GM21360 (cell line): ENCODE data around the gene KRT16.
"Not testable (repeated sequence)": the region's sequence is repeated elsewhere in the genome, so short reads cannot be mapped to it uniquely, and the experiment has no call there.

Experiments used
- ATAC-seq: cut with Tn5 transposase; IDR thresholded peaks from one replicate; pipeline ENCODE4 v1.9.1; 2021; ENCODE audit warnings: mild to moderate bottlenecking, moderate library complexity; ENCODE audit not compliant: unreplicated experiment

The KRT16 gene

GRCh38 chr17:41647940-41648410 is 35.4 kb upstream of the KRT16 start:
- no peak for ATAC-seq

DNA sequence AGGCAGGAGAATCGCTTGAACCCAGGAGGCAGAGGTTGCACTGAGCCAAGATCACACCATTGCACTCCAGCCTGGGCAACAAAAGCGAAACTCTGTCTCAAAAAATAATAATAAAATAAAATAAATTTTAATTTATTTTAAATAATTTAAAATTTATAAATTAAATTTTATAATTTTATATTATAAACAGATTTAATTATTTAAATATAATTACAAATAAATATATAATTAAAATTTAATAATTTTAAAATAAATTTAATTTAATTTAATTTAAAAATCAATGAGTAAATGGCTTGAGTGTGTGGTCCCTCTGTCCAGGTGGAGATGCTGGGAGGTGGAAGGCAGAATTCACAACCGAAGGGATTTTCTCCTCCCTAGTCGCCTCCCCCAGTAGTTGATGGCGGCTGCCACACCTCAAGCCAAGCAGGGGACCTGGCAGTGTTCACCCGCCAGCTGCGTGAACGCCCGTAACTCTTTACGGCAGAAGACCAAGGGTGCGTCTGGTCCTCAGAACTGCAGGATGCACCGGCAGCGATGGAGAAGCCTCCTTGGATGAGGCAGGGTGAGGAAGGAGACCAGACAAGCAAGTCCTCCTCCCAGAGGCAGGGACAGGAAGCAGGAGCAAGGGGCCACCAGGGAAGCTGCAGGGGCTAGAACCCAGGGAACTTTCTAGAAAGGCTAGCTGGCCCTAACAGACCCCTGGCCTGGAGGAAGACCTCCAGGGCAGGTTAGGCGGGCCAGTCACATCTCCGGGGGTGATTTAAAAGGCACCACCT is 34.7 kb upstream of the KRT16 start:
- no peak for ATAC-seq

- ATAC-seq: no peak
These were observed 29.9 kb upstream of the KRT16 start for GRCh38 chr17:41642252-41643156.

DNA sequence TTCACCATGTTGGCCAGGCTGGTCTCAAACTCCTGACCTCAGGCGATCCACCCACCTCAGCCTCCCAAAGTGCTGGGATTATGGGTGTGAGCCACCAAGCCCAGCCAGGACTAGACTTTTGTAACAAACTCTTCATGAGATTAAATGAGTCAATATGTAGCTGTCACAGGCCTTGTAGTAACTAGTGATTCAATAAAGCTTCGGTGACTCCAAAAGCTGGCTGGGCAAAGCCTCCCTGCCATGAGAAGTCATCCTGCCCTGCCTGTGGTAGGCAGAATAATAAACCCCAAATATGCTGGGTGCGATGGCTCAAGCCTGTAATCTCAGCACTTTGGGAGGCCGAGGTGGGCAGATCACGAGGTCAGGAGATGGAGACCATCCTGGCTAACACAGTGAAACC is 28.0 kb upstream of the KRT16 start:
- ATAC-seq: not testable (repeated sequence)

DNA sequence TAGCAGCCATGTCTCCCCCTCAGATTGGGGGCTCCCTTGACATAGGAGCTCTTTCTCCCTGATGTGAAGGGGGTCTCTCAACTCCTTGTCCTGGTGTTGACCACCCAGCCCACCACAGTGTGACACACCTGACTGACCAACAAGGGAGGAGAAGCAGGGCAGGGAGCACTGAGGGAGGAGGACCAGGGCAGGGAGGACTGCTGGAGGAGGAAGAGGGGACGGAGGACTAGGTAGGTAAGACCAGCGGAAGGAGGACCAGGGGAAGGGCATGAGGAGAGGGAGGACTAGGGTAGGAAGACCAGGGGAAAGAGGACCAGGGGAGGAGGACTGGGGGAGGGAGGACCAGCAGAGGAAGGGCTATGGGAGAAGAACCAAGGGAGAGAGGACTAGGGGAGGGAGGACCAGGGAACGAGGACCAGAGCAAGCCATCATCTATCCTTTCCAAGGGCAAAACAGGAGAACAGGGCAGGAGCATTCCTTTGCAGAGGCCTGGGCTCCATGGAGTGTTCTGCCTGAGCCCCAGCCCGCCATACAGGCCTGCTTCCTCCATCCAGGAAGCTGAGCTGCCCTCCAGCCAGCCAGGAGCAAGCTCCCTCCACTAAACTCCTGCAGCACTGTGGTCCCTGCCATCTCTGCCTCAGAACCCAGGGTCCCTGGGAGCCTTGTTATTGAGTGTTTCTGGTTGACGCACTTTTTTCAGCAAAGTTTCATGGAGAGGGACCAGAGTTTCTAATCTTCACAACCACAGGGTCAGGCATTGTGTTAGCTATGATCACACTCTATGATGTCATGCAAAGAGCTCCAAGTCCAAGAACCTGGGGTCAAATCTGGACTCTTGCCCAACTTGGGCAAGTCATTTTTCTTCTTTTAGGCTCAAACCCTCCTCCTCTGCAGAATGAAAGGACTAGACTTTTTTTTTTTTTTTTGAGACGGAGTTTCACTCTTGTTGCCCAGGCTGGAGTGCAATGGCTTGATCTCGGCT is 27.2 kb upstream of the KRT16 start:
- ATAC-seq: no peak

DNA sequence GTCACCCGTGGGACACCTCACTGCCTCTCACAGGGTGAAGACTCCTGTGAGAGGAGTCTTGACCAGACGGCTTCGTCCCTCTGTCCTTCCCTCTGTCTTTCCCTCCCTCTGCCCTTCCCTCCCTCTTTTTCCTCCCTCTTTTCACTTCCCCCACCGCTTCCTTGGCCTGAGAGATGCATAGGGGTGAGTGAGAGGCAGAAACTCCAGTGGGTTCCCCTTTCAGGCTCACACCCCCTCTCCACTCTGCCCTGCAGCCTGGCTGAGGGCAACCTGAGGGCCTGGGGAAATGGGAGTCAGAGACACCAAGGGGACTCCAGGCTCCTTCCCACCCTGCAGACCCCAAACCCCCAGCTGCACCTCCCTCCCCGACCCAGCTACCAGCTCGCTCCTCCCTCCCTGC is 26.4 kb upstream of the KRT16 start:
- no peak for ATAC-seq

GRCh38 chr17:41638194-41638593 is 25.6 kb upstream of the KRT16 start:
- no peak for ATAC-seq

GRCh38 chr17:41636652-41637051 is 24.1 kb upstream of the KRT16 start:
- ATAC-seq: no peak

DNA sequence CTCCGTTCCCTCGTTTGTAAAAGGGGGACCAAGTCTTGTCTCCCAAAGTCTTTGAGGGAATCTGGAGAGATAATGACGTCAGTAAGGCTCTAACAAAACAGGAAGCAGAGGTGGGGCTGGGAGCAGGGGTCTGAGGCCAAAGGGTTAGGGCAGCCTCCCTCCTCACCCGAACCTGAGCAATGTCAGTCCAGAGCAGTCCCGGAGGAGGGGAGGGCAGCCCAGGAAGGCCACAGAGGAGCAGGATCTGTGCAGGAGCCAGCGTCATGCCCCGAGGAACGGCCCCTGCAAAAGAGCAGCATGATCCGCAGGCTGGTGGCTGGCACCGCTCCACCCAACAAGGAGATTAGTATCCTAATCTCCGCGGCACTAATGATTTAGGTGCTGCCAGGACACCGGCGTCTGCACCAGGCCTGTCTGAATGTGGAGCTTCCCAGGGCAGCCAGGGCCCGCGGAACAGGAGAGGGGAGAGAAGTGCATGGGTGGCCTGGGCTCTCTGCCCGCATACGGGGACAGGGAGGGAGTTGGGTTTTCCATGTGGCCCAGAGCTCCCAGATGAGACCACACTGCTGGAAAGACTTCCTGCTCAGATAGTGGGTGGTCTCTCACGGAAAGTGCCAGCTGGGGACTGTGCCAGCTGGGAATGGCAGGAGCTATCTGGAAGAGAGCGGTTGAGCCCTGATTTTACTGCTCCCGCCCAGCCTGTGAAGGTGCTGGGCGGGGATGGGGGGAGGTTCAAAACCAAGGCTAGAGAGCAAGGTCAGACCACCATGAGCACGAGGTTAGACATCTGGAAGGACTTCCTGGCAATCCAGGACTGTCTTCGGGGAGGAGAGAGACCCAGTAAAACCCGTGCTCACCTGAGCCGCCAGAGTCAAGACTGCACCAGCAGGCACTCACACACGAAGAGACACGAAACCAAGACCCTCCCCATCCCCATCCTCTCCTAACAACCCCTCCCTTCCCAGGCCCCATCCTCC is 22.8 kb upstream of the KRT16 start:
- ATAC-seq: no peak

GRCh38 chr17:41634639-41635038 is 22.1 kb upstream of the KRT16 start:
- no peak for ATAC-seq

DNA sequence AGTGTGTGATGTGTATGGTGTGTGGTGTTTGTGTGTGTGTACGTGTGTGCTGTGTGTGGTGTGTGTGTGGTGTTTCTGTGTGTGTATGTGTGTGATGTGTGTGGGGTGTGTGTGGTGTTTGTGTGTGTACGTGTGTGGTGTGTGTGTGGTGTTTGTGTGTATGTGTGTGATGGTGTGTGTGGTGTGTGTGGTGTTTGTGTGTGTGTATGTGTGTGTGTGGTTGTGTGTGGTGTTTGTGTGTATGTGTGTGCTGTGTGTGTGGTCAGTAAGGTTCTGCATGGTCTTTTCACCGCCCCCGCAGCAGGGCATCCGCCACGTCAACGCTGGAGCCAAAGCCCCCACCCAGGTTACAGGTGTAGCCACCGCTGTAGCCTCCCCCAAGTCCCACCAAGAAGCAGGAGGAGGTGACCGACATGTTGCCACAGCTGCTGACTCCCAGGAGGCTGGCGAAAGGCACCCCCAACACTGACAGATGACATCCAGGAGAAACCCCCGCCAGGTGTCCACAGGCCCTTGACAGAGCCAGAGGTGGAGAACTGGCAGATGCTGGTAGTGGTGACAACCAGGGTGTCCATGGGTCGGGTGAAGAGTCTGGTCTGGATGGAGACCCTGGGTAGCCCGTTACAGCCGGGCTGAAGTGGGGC is 21.1 kb upstream of the KRT16 start:
- no peak for ATAC-seq

DNA sequence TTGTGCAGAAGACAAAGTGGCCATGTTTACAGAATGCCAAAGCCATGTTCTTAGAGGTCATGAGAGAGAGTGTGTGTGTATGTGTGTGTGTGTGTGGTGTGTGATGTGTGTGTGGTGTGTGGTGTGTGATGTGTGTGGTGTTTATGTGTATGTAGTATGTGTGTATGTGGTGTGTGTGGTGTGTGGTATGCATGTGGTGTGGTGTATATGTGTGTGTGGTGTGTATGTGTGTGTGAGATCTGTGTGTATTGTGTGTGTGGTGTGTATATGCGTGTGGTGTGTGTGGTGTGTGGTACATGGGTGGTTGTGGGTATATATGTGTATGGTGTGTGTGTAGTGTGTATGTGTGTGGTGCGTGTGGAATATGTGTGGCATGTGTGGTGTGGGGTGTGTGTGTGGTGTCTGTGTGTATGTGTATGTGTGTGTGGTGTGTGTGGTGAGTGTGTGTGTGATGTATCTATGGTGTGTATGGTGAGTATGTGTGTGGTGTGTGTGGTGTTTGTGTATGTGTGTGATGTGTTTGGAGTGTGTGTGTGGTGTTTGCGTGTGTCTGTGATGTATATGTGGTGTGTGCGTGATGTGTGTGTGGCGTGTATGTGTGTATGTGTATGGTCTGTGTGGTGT is 20.0 kb upstream of the KRT16 start:
- ATAC-seq: no peak

DNA sequence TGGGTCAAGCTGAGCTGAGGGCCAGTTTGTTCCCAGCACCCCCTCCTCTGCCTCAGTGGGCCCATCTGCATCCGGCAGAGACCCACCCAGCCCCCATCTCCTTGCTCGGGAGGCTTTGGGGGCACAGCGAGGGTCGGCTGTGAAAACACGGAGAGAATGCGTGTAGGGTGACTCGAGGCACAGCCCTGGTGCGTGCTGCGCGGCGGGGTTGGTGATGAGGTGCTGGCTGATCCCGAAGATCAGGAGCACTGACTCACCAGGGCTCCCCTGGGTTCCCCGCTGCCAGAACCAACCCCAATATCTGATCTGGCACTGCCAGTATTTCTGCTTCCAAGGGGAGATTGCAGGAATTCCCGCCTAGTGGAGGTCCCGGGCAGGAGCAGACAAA is 19.3 kb upstream of the KRT16 start:
- ATAC-seq: no peak

GRCh38 chr17:41631025-41631897 is 18.7 kb upstream of the KRT16 start:
- no peak for ATAC-seq

DNA sequence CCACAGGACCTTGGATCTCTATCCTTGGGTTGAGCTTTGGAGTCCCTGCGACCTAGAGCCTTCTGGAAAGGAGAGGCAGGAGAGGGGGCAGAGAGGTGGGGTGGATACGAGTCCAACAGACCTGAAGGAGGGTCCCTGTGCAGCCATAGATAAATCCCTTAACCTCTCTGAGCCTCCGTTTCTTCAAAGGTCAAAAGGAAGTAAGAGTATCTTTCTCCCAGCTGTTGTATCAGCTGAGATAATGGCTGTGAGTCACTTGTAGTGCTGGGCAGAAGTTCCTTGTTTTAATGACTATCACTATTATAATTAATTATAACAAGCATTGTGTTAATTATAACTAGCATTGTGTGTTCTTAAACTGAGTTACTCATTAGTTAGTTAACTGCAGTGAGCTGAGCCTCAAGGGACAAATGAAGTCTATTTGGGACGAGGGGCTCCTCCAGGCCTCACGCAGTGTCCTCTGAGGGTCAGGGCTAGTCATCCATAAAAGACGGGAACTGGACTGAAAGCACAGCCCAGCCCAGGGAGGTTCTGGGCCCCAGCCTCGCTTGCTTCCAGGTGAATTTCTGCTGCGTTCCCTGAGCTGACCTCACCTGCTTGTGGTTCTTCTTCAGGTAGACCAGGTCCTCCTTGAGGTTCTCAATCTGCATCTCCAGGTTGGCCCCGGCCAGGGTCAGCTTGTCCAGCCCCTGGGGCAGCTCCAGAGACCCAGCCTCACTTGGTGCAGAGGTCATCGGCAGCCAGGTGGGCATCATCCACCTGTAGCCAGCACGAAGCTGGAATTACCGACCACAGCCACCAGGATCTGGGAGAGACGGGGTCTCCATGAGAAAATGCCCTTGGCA is 17.5 kb upstream of the KRT16 start:
- no peak for ATAC-seq

GRCh38 chr17:41629316-41629715 is 16.7 kb upstream of the KRT16 start:
- no peak for ATAC-seq
